IMR-90 (cell line): ENCODE data around the gene PLCH2. TPM values are rescaled to one million over a fixed set of nuclear protein-coding genes. Genes with fewer than 3 reads are reported as not detected.

Experiments used
- ATAC-seq: fragments of 200-7000 bp; cut with Tn5 transposase; 2 replicates; pipeline ENCODE4 v1.9.1; 2020; ENCODE audit warnings: low read depth, mild to moderate bottlenecking, moderate library complexity
- BruUV-seq: library from RNA; stranded (reverse); fragments of 400-500 nt; replicated peaks from 2 replicates; lab custom pipeline; 2021; lab: Mats Ljungman, UMichigan
- CTCF ChIA-PET: fragments of 300-600 bp; formaldehyde crosslinking; extraction: SDS; loops from one replicate; lab custom pipeline; 2021; ENCODE audit warnings: antibody characterized with exemption; lab: Yijun Ruan, JAX
- POLR2A ChIA-PET: fragments of 300-600 bp; sonication (Branson Sonifier 250); formaldehyde crosslinking; loops from one replicate; lab custom pipeline; 2022; ENCODE audit warnings: antibody characterized with exemption; ENCODE audit not compliant: unreplicated experiment; lab: Charles Lee
- DNase-seq: peaks from one replicate; pipeline ENCODE4 v3.0.0; 2013
- H2AFZ ChIP-seq: replicated peaks from 2 replicates; pipeline ENCODE3; 2013; ENCODE audit warnings: low read length, mild to moderate bottlenecking; ENCODE audit not compliant: poor library complexity
- H2AK5ac ChIP-seq: 2 replicates; pipeline ENCODE4 v1.6.1; 2013; ENCODE audit warnings: low read depth, low read length, inconsistent platforms
- H2AK9ac ChIP-seq: replicated peaks from 2 replicates; pipeline ENCODE3; 2013; ENCODE audit warnings: mild to moderate bottlenecking, low read depth, low read length, moderate library complexity; ENCODE audit not compliant: poor library complexity
- H2BK120ac ChIP-seq: 2 replicates; pipeline ENCODE4 v1.6.1; 2013; ENCODE audit warnings: low read depth, low read length, inconsistent platforms
- H2BK15ac ChIP-seq: 3 replicates; pipeline ENCODE4 v1.6.1; 2013; ENCODE audit warnings: low read depth, low read length, inconsistent platforms
- H2BK20ac ChIP-seq: 2 replicates; pipeline ENCODE4 v1.6.1; 2013; ENCODE audit warnings: low read depth, mild to moderate bottlenecking, inconsistent platforms, low read length, moderate library complexity
- H2BK5ac ChIP-seq: 2 replicates; pipeline ENCODE4 v1.6.1; 2013; ENCODE audit warnings: mild to moderate bottlenecking, low read depth, low read length, inconsistent platforms; ENCODE audit not compliant: poor library complexity, severe bottlenecking
- H3K14ac ChIP-seq: replicated peaks from 2 replicates; pipeline ENCODE4 v1.6.1; 2013; ENCODE audit warnings: low read depth, low read length, inconsistent platforms
- H3K18ac ChIP-seq: 2 replicates; pipeline ENCODE4 v1.6.1; 2013; ENCODE audit warnings: low read depth, low read length, control low read depth
- H3K23ac ChIP-seq: 2 replicates; pipeline ENCODE4 v1.6.1; 2013; ENCODE audit warnings: low read depth, low read length, inconsistent platforms
- H3K27ac ChIP-seq: 2 replicates; pipeline ENCODE4 v1.5.1; 2013; ENCODE audit warnings: mild to moderate bottlenecking, control low read depth, low read length; ENCODE audit not compliant: insufficient read depth
- H3K27me3 ChIP-seq: 2 replicates; pipeline ENCODE4 v1.6.1; 2013; ENCODE audit warnings: low read length; ENCODE audit not compliant: control insufficient read depth, insufficient read depth
- H3K36me3 ChIP-seq: 2 replicates; pipeline ENCODE4 v1.6.1; 2013; ENCODE audit warnings: low read length, mixed read lengths; ENCODE audit not compliant: control insufficient read depth, insufficient read depth
- H3K4ac ChIP-seq: 2 replicates; pipeline ENCODE4 v1.6.1; 2013; ENCODE audit warnings: low read depth, low read length, inconsistent platforms
- H3K4me1 ChIP-seq: 2 replicates; pipeline ENCODE4 v1.6.1; 2013; ENCODE audit warnings: low read length, mixed read lengths; ENCODE audit not compliant: control insufficient read depth, insufficient read depth
- H3K4me2 ChIP-seq: 2 replicates; pipeline ENCODE4 v1.6.1; 2013; ENCODE audit warnings: low read depth, mild to moderate bottlenecking, control low read depth, low read length, moderate library complexity
- H3K4me3 ChIP-seq: 2 replicates; pipeline ENCODE4 v1.5.1; 2013; ENCODE audit warnings: low read depth, mild to moderate bottlenecking, control low read depth, low read length, moderate library complexity; ENCODE audit not compliant: insufficient read depth
- H3K56ac ChIP-seq: 2 replicates; pipeline ENCODE4 v1.6.1; 2013; ENCODE audit warnings: low read length, inconsistent platforms; ENCODE audit not compliant: insufficient read depth; ENCODE audit errors: extremely low read depth
- H3K79me1 ChIP-seq, 2 experiments: 2 replicates each; pipeline ENCODE4 v1.6.1; 2013; ENCODE audit warnings: low read length in 2 of 2, inconsistent platforms in 1 of 2, low read depth in 1 of 2
- H3K9ac ChIP-seq: 2 replicates; pipeline ENCODE4 v1.6.1; 2013; ENCODE audit warnings: low read depth, low read length, control low read depth
- H3K9me1 ChIP-seq: 2 replicates; pipeline ENCODE4 v1.6.1; 2013; ENCODE audit warnings: low read length, inconsistent platforms; ENCODE audit not compliant: insufficient read depth
- H3K9me3 ChIP-seq: 2 replicates; pipeline ENCODE4 v1.6.1; 2013; ENCODE audit warnings: low read length; ENCODE audit not compliant: control insufficient read depth, insufficient read depth
- H4K20me1 ChIP-seq: 2 replicates; pipeline ENCODE4 v1.6.1; 2013; ENCODE audit warnings: low read length, inconsistent platforms; ENCODE audit not compliant: insufficient read depth
- H4K5ac ChIP-seq: 2 replicates; pipeline ENCODE4 v1.6.1; 2013; ENCODE audit warnings: mild to moderate bottlenecking, low read depth, low read length, control low read depth
- H4K8ac ChIP-seq, 2 experiments: 2 replicates each; pipeline ENCODE4 v1.6.1; 2013; ENCODE audit warnings: low read depth in 2 of 2, low read length in 2 of 2, control low read depth in 1 of 2, inconsistent platforms in 1 of 2
- H4K91ac ChIP-seq: 2 replicates; pipeline ENCODE4 v1.6.1; 2013; ENCODE audit warnings: low read depth, low read length, inconsistent platforms; ENCODE audit not compliant: insufficient read depth
- CHD1 ChIP-seq: IDR thresholded peaks from 2 replicates; pipeline ENCODE4 v1.6.1; 2012; ENCODE audit warnings: low read depth, low read length, improper control_type of control experiment
- MXI1 ChIP-seq: IDR thresholded peaks from 2 replicates; pipeline ENCODE4 v1.6.1; 2012; ENCODE audit warnings: low read depth, mild to moderate bottlenecking, low read length, moderate library complexity, borderline replicate concordance
- RCOR1 ChIP-seq: IDR thresholded peaks from 2 replicates; pipeline ENCODE4 v1.6.1; 2012; ENCODE audit warnings: mild to moderate bottlenecking, low read length, improper control_type of control experiment; ENCODE audit not compliant: insufficient replicate concordance
- USF2 ChIP-seq: fragments of 150-350 bp; IDR thresholded peaks from 2 replicates; pipeline ENCODE4 v1.6.1; 2017; ENCODE audit warnings: mild to moderate bottlenecking, antibody characterized with exemption, low read length, low read depth
- WGBS, 2 experiments: methylation state at CpG; one replicate each; pipeline versions ENCODE4 v1.1.5 to v1.1.7; 2013; ENCODE audit warnings: missing lambda C conversion rate in 2 of 2; ENCODE audit not compliant: insufficient read length in 1 of 2; ENCODE audit errors: extremely low coverage in 2 of 2; 5-methylcytosine and 5-hydroxymethylcytosine counted together
- dilution Hi-C: fragments of 300-500 bp; cut with HindIII; formaldehyde crosslinking; loops from one replicate; pipeline ENCODE4 v1.14.3; 2018; ENCODE audit warnings: low sequenced_read_pairs; ENCODE audit not compliant: unreplicated experiment
- in situ Hi-C: fragments of 300-500 bp; cut with MboI; formaldehyde crosslinking; loops from 3 replicates; pipeline ENCODE4 v1.14.3; 2019; ENCODE audit warnings: low sequenced_read_pairs, inconsistent platforms, mixed read lengths
- intact Hi-C: fragments of 100-400 bp; cut with micrococcal nuclease; formaldehyde crosslinking; loops from 2 replicates; pipeline ENCODE4 v1.10.0; 2022
- polyA plus RNA-seq, 3 experiments: library from polyadenylated mRNA; depleted of rRNA; stranded (reverse); fragments of >200 nt; gene quantifications; 2 replicates each; pipeline ENCODE4 v1.2.3, GENCODE V29; 2012; ENCODE audit warnings: low replicate concordance in 1 of 3
- total RNA-seq: library from RNA; depleted of rRNA; stranded (reverse); fragments of >200 nt; gene quantifications from 2 replicates; pipeline ENCODE4 v1.2.3, GENCODE V29; 2012

The PLCH2 gene
- total and polyA plus RNA-seq, 2 of the 4 experiments (the other 2 are of a cell fraction): 0.18 to 1.9 TPM

GRCh38 chr1:2486558-2486957 lies 10.5 kb downstream of the PLCH2 start:
- Histone ChIP-seq H4K8ac (no peak overlapping the region), H3K14ac (no peak overlapping the region), H2BK5ac (no peak overlapping the region), H2BK15ac (no peak overlapping the region), H2BK20ac (no peak overlapping the region), H4K91ac (no peak overlapping the region), H2AK9ac (no peak overlapping the region), H3K4me1 (no peaks in the 10 kb centered on the region), H3K56ac (no peak overlapping the region), H3K27me3 (peaks cover 5% of the 10 kb centered on the region; the same call in 1 of the 2 replicates), H4K5ac (no peak overlapping the region), H2BK120ac (no peak overlapping the region), H3K23ac (no peak overlapping the region), H2AK5ac (no peak overlapping the region), H2AFZ (no peak overlapping the region), H3K79me1 (no peaks in the 10 kb centered on the region), H3K4ac (no peak overlapping the region), H3K36me3 (no peaks in the 10 kb centered on the region), H3K4me2 (no peak overlapping the region), H4K20me1 (no peaks in the 10 kb centered on the region), H3K9ac (no peak overlapping the region), H3K4me3 (no peak overlapping the region), H3K9me3 (peaks cover 11% of the 10 kb centered on the region), H3K9me1 (peaks cover 3% of the 10 kb centered on the region; the same call in 1 of the 2 replicates), H3K27ac (no peak overlapping the region), H3K18ac (no peak overlapping the region)
- ChIA-PET CTCF (no interaction called here), POLR2A (no interaction called here)
- dilution Hi-C loops (no loop called here), intact Hi-C loops (no loop called here), in situ Hi-C loops (no loop called here)
- ATAC-seq: no peak
- no peak for DNase-seq
- TF ChIP-seq RCOR1 (no peak), USF2 (peak; percentile 22; the same call in 1 of the 2 replicates), MXI1 (no peak), CHD1 (no peak)
- BruUV-seq: no TSS peak
- WGBS, 2 experiments: 88% methylated on average over 3 of the region's 9 CpGs; no CpG with 5 or more reads in 1 of the 2 experiments
